Esophagus muscularis mucosa (tissue), 4 donors: ENCODE data around the gene STAB2. TPM values are rescaled to one million over a fixed set of nuclear protein-coding genes. Genes with fewer than 3 reads are reported as not detected.

Source experiments
- DNase-seq: peaks from one replicate; pipeline ENCODE4 v3.0.0-alpha.2; 2017; ENCODE audit errors: extremely low spot score
- H3K27ac ChIP-seq, 4 donors: fragments of 200-600 bp; sonication (generic); replicated peaks in 1 of 4; 1 replicate in 3 of 4; 2 replicates in 1 of 4; pipeline ENCODE4 v1.5.1; 2016 to 2019; ENCODE audit warnings: mild to moderate bottlenecking in 1 of 4
- H3K27me3 ChIP-seq, 4 donors: fragments of 200-600 bp; sonication (generic); one replicate each; pipeline versions ENCODE4 v1.5.1 to v1.6.0; 2016 to 2019
- H3K36me3 ChIP-seq, 4 donors: fragments of 200-600 bp; sonication (generic); one replicate each; pipeline ENCODE4 v1.5.1; 2016 to 2019
- H3K4me1 ChIP-seq, 4 donors: fragments of 200-600 bp; sonication (generic); one replicate each; pipeline ENCODE4 v1.5.1; 2016 to 2019
- H3K4me3 ChIP-seq, 4 donors: fragments of 200-600 bp; sonication (generic); 1 replicate in 2 of 4; 2 replicates in 2 of 4; pipeline ENCODE4 v1.5.1; 2016 to 2019; ENCODE audit warnings: mild to moderate bottlenecking in 4 of 4, moderate library complexity in 1 of 4
- H3K9me3 ChIP-seq, 4 donors: fragments of 200-600 bp; sonication (generic); 1 replicate in 3 of 4; 2 replicates in 1 of 4; pipeline ENCODE4 v1.5.1; 2016 to 2019
- CTCF ChIP-seq, 3 experiments: fragments of 200-600 bp in 2 of 3; fragments of 450-650 bp in 1 of 3; sonication (generic) in 2 of 3; IDR thresholded peaks; one replicate each; pipeline ENCODE4 v1.5.1; 2017 to 2019; ENCODE audit warnings: antibody characterized with exemption in 3 of 3, mild to moderate bottlenecking in 2 of 3, moderate library complexity in 1 of 3
- EP300 ChIP-seq: sonication (generic); formaldehyde crosslinking; IDR thresholded peaks from one replicate; pipeline ENCODE4 v1.6.1; 2017; ENCODE audit warnings: antibody characterized with exemption
- POLR2A ChIP-seq: fragments of 450-650 bp; IDR thresholded peaks from one replicate; pipeline ENCODE4 v1.6.1; 2017; ENCODE audit warnings: antibody characterized with exemption, moderate library complexity, mild to moderate bottlenecking, low read depth
- POLR2AphosphoS5 ChIP-seq, 2 donors: sonication (generic); formaldehyde crosslinking; IDR thresholded peaks; one replicate each; pipeline ENCODE4 v1.6.1; 2017; ENCODE audit warnings: antibody characterized with exemption in 2 of 2
- WGBS: methylation state at CpG from one replicate; pipeline ENCODE4 v1.1.5; 2018; 5-methylcytosine and 5-hydroxymethylcytosine counted together
- intact Hi-C: fragments of 100-400 bp; cut with DNase I; formaldehyde crosslinking; loops from one replicate; pipeline ENCODE4 v1.15.1; 2023
- total RNA-seq, 4 donors: library from RNA; depleted of rRNA; stranded (reverse); fragments of >200 nt; gene quantifications; one replicate each; pipeline versions ENCODE4 v1.1.0 to v1.2.1, GENCODE V29; 2016

The STAB2 gene
- total RNA-seq, 4 donors from 2014 or later, result under 0.01 to 0.50 (median 0.29) TPM; not detected in 1

GRCh38 chr12:103697971-103698751 lies 111.1 kb downstream of the STAB2 start:
- 71% methylated on average over 9 of the region's 9 CpGs for WGBS
- Histone ChIP-seq H3K27ac (no peak overlapping the region), H3K27me3 (no peaks in the 10 kb centered on the region), H3K4me3 (no peak overlapping the region), H3K36me3 (no peaks in the 10 kb centered on the region), H3K9me3 (no peaks in the 10 kb centered on the region), H3K4me1 (peaks cover 0 to 21% (median 5%) of the 10 kb centered on the region in 4 donors)
- intact Hi-C loops, result no loop called here
- no peak for DNase-seq
- no peak for TF ChIP-seq POLR2AphosphoS5 (IDR thresholded peaks at IDR 0.05)
- TF ChIP-seq EP300, result no peak
- TF ChIP-seq POLR2A, result no peak
- no peak for TF ChIP-seq CTCF (IDR thresholded peaks at IDR 0.05)

GRCh38 chr12:103698752-103699560 lies 111.9 kb downstream of the STAB2 start:
- Histone ChIP-seq H3K27me3 (no peaks in the 10 kb centered on the region), H3K27ac (no peak overlapping the region), H3K4me1 (peaks cover 0 to 21% (median 5%) of the 10 kb centered on the region in 4 donors), H3K36me3 (no peaks in the 10 kb centered on the region), H3K4me3 (no peak overlapping the region), H3K9me3 (no peaks in the 10 kb centered on the region)
- DNase-seq, result no peak
- no peak for TF ChIP-seq CTCF (IDR thresholded peaks at IDR 0.05)
- peak in 1 of 2 donors; percentile 5 for TF ChIP-seq POLR2AphosphoS5 (IDR thresholded peaks at IDR 0.05)
- intact Hi-C loops, result no loop called here
- WGBS, result 55% methylated on average over 8 of the region's 9 CpGs

- H3K27ac ChIP-seq, result no peak overlapping the region
- 83% methylated on average over 2 of the region's 2 CpGs for WGBS
- H3K9me3 ChIP-seq, result no peaks in the 10 kb centered on the region
- TF ChIP-seq CTCF (IDR thresholded peaks at IDR 0.05) (no peak), POLR2AphosphoS5 (IDR thresholded peaks at IDR 0.05) (no peak)
- H3K27me3 ChIP-seq, result no peaks in the 10 kb centered on the region
- no peaks in the 10 kb centered on the region for H3K36me3 ChIP-seq
- peaks cover 0 to 4% (median 0%) of the 10 kb centered on the region in 4 donors for H3K4me1 ChIP-seq
- intact Hi-C loops, result no loop called here
- DNase-seq, result no peak
- H3K4me3 ChIP-seq, result no peak overlapping the region
Measured at GRCh38 chr12:103705098-103705497, 118.0 kb downstream of the STAB2 start.

- no peak for TF ChIP-seq POLR2AphosphoS5 (IDR thresholded peaks at IDR 0.05)
- intact Hi-C loops, result no loop called here
- H3K36me3 ChIP-seq, result no peaks in the 10 kb centered on the region
- H3K27ac ChIP-seq, result no peak overlapping the region
- peaks cover 0 to 4% (median 0%) of the 10 kb centered on the region in 4 donors for H3K4me1 ChIP-seq
- no peaks in the 10 kb centered on the region for H3K9me3 ChIP-seq
- DNase-seq, result no peak
- no peaks in the 10 kb centered on the region for H3K27me3 ChIP-seq
- H3K4me3 ChIP-seq, result no peak overlapping the region
- WGBS, result 97% methylated on average over 2 of the region's 2 CpGs
Measured at GRCh38 chr12:103705927-103706326, 118.9 kb downstream of the STAB2 start.

GRCh38 chr12:103707446-103707845 lies 120.4 kb downstream of the STAB2 start:
- Histone ChIP-seq H3K27ac (no peak overlapping the region), H3K27me3 (no peaks in the 10 kb centered on the region), H3K36me3 (no peaks in the 10 kb centered on the region), H3K9me3 (no peaks in the 10 kb centered on the region), H3K4me1 (peaks cover 0 to 4% (median 0%) of the 10 kb centered on the region in 4 donors), H3K4me3 (no peak overlapping the region)
- DNase-seq, result no peak
- intact Hi-C loops, result no loop called here
- TF ChIP-seq POLR2AphosphoS5 (IDR thresholded peaks at IDR 0.05) (no peak), POLR2A (no peak), EP300 (no peak), CTCF (IDR thresholded peaks at IDR 0.05) (no peak)
